Stomach (tissue), 4 donors: ENCODE measurements around the gene ANAPC5.

ENCODE experiments used
- EP300 ChIP-seq: sonication (generic); formaldehyde crosslinking; IDR thresholded peaks from one replicate; pipeline ENCODE4 v1.6.1; 2017; ENCODE audit warnings: antibody characterized with exemption
- TF ChIP-seq, protein P1 (sequence below), 7 experiments: fragments of 450-650 bp in 4 of 7; fragments of 200-600 bp in 3 of 7; sonication (generic) in 3 of 7; IDR thresholded peaks; one replicate each; pipeline ENCODE4 v1.5.1; 2016 to 2019; ENCODE audit warnings: antibody characterized with exemption in 7 of 7, control low read depth in 2 of 7, mild to moderate bottlenecking in 1 of 7

- TF ChIP-seq, protein P1, sequence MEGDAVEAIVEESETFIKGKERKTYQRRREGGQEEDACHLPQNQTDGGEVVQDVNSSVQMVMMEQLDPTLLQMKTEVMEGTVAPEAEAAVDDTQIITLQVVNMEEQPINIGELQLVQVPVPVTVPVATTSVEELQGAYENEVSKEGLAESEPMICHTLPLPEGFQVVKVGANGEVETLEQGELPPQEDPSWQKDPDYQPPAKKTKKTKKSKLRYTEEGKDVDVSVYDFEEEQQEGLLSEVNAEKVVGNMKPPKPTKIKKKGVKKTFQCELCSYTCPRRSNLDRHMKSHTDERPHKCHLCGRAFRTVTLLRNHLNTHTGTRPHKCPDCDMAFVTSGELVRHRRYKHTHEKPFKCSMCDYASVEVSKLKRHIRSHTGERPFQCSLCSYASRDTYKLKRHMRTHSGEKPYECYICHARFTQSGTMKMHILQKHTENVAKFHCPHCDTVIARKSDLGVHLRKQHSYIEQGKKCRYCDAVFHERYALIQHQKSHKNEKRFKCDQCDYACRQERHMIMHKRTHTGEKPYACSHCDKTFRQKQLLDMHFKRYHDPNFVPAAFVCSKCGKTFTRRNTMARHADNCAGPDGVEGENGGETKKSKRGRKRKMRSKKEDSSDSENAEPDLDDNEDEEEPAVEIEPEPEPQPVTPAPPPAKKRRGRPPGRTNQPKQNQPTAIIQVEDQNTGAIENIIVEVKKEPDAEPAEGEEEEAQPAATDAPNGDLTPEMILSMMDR (IDR thresholded peaks at IDR 0.05), result no peak
- TF ChIP-seq EP300, result no peak
Observed at GRCh38 chr12:121330692-121331091, 21.5 kb downstream of the ANAPC5 start.
